ENCODE results near the gene APBB3.

Gene APBB3

DNA sequence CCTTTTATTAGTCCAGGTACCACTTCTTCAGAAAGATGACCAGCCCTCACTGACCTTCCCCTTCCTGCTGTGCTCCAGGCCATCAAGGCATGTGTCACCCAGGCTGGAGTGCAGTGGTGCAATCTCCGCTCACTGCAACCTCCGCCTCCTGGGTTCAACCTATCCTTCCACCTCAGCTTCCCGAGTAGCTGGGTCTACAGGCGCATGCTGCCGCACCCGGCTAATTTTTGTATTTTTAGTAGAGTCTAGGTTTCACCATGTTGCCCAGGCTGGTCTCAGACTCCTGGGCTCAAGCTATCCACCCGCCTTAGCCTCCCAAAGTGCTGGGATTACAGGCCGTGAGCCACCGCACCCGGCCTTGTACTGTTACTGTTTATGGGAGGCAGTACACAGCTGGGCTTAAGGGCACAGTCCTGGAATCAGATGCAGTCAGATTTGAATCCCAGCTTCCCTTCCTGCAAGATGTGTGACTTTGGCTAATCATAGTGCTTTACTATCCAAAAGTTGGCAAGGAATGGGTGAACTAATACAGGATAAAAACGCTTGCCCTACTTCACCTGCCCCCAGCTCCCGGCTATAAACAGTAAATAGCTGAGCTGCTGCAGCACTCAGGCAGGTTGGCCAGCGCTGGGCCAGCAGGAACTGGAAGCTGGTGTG lies 17.4 kb downstream of the APBB3 start:
- DNase-seq (ENCODE audit: extremely low read depth, low read depth), result no peak
- TF ChIP-seq, protein P1, sequence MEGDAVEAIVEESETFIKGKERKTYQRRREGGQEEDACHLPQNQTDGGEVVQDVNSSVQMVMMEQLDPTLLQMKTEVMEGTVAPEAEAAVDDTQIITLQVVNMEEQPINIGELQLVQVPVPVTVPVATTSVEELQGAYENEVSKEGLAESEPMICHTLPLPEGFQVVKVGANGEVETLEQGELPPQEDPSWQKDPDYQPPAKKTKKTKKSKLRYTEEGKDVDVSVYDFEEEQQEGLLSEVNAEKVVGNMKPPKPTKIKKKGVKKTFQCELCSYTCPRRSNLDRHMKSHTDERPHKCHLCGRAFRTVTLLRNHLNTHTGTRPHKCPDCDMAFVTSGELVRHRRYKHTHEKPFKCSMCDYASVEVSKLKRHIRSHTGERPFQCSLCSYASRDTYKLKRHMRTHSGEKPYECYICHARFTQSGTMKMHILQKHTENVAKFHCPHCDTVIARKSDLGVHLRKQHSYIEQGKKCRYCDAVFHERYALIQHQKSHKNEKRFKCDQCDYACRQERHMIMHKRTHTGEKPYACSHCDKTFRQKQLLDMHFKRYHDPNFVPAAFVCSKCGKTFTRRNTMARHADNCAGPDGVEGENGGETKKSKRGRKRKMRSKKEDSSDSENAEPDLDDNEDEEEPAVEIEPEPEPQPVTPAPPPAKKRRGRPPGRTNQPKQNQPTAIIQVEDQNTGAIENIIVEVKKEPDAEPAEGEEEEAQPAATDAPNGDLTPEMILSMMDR (IDR thresholded peaks at IDR 0.05; ENCODE audit: low read depth, low read length, missing control alignments), result no peak
- no peak overlapping the region for H3K4me3 ChIP-seq (replicated peaks; ENCODE audit: low read depth, low read length)

- DNase-seq (ENCODE audit: extremely low read depth, low read depth), result no peak
Measured at GRCh38 chr5:140545606-140546005, 18.8 kb downstream of the APBB3 start.

GRCh38 chr5:140544986-140545385 lies 19.4 kb downstream of the APBB3 start:
- DNase-seq (ENCODE audit: extremely low read depth, low read depth), result no peak
- H3K4me3 ChIP-seq (replicated peaks; ENCODE audit: low read depth, low read length), result no peak overlapping the region
- TF ChIP-seq, protein P1 (IDR thresholded peaks at IDR 0.05; ENCODE audit: low read depth, low read length, missing control alignments), result no peak

More at GRCh38 chr5:140545606-140546005, 18.8 kb downstream of the APBB3 start:
- TF ChIP-seq, protein P1 (IDR thresholded peaks at IDR 0.05; ENCODE audit: low read depth, low read length, missing control alignments), result no peak
- no peak overlapping the region for H3K4me3 ChIP-seq (replicated peaks; ENCODE audit: low read depth, low read length)

DNA sequence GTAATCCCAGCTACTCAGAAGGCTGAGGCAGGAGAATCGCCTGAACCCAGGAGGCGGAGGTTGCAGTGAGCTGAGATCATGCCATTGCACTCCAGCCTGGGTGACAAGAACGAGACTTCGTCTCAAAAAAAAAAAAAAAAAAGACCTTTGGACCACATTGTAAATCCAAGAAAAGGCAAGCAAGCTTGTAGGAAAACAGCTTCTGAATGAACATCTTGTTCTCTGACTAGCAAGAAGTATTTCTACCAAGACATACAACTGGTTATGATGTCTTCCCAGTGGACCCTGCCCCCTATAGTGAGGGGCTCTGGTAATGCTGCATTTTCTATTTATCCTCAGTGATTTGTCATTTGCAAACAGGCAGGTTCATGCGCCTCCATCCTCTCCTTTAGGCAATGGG lies 21.4 kb downstream of the APBB3 start:
- TF ChIP-seq, protein P1 (IDR thresholded peaks at IDR 0.05; ENCODE audit: low read depth, low read length, missing control alignments), result no peak
- H3K4me3 ChIP-seq (replicated peaks; ENCODE audit: low read depth, low read length), result no peak overlapping the region

GRCh38 chr5:140540227-140540626 lies 24.2 kb downstream of the APBB3 start:
- TF ChIP-seq, protein P1 (IDR thresholded peaks at IDR 0.05; ENCODE audit: low read depth, low read length, missing control alignments), result no peak
- no peak overlapping the region for H3K4me3 ChIP-seq (replicated peaks; ENCODE audit: low read depth, low read length)
- no peak for DNase-seq (ENCODE audit: extremely low read depth, low read depth)

More for the DNA sequence above, 21.4 kb downstream of the APBB3 start:
- DNase-seq (ENCODE audit: extremely low read depth, low read depth), result no peak

- TF ChIP-seq, protein P1 (IDR thresholded peaks at IDR 0.05; ENCODE audit: low read depth, low read length, missing control alignments), result no peak
- no peak overlapping the region for H3K4me3 ChIP-seq (replicated peaks; ENCODE audit: low read depth, low read length)
- DNase-seq (ENCODE audit: extremely low read depth, low read depth), result no peak
Measured at GRCh38 chr5:140524003-140524402, 40.4 kb downstream of the APBB3 start.

GRCh38 chr5:140513124-140513523 lies 51.3 kb downstream of the APBB3 start:
- TF ChIP-seq, protein P1 (IDR thresholded peaks at IDR 0.05; ENCODE audit: low read depth, low read length, missing control alignments), result no peak
- no peak overlapping the region for H3K4me3 ChIP-seq (replicated peaks; ENCODE audit: low read depth, low read length)
- no peak for DNase-seq (ENCODE audit: extremely low read depth, low read depth)

Measured in HFF-Myc (cell line).